GM08714 (cell line): ENCODE results near the gene EIF2S2.

Experiments
- H3K4me3 ChIP-seq: fragments of 200-500 bp; sonication (Bioruptor generic); 2 replicates; pipeline ENCODE4 v1.5.1; 2014; ENCODE audit warnings: mild to moderate bottlenecking, low read length, inconsistent platforms
- ZNF274 ChIP-seq: IDR thresholded peaks from 2 replicates; pipeline ENCODE4 v1.6.1; 2012; ENCODE audit warnings: mild to moderate bottlenecking, low read depth, low read length

Gene EIF2S2

DNA sequence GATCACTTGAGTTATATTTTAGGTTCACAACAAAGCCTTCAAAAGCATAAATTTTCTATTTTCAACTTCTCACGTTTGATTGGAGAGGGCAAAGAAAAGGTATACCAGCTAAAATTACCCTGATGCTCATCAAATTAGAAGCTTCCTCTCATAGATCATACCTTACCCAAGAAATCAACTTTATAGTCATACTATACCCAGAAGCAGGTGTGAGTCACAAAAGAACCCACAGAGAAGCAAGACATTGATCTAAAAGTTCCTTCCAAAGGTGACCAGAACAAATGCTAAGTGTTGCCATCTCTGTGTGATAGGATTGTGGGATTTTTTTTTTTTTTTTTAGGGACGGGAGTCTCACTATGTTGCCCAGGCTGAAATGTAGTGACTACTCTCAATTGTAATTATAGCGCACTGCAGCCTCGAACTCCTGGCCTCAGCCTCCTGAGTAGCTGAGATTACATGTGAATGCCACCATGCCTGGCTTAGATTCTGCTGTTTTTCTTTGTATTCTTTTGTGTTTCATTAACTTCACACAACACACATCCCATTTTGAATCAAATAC, 3.3 kb downstream of the EIF2S2 start:
- TF ChIP-seq ZNF274 = no peak
- H3K4me3 ChIP-seq = no peak overlapping the region

DNA sequence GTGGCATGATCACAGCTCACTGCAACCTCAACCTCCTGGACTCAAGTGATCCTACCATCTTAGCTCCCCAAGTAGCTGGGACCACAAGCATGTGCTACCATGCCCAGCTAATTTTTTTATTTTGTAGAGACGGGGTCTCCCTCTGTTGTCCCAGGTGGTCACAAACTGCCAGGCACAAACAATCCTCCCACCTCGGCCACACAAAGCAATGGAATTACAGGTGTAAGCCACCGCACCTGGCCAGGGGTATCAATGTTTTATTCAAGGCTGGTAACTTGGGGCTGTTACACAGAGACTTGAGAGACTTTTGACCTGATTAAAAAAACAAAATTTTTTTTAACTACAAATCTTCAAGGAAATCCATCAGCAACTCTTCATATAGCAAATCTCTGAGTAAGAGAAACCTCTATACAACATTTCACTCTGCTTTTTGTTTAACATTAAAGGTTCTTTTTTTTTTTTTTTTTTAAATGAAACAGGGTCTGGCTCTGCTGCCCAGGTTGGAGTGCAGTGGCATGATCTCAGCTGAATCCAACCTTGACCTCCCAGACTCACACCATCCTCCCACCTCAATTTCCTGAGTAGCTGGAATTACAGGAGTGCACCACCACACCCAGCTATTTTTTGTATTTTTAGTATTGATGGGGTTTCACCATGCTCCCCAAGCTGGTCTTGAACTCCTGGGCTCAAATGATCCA, 5.9 kb downstream of the EIF2S2 start:
- TF ChIP-seq ZNF274 = no peak
- H3K4me3 ChIP-seq = no peak overlapping the region

DNA sequence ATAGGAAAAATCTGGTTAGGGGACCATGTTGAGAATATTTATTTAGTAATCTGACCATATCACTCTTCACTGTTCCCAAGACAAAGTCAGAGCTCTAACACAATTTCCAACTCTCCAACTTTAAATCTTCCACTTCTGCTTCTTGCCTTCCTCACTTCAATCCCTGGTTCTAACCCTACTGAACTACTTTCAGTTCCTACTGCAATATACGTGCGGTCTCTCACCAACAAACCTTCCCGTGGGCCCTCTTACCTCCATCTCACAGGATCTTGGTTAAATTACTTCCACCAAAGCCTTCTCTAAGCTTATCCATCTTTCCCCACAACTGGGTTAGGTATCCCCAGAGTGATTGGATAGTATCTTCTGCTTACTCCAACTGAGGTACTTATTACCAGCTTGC, 8.0 kb downstream of the EIF2S2 start:
- TF ChIP-seq ZNF274 = no peak
- no peak overlapping the region for H3K4me3 ChIP-seq

DNA sequence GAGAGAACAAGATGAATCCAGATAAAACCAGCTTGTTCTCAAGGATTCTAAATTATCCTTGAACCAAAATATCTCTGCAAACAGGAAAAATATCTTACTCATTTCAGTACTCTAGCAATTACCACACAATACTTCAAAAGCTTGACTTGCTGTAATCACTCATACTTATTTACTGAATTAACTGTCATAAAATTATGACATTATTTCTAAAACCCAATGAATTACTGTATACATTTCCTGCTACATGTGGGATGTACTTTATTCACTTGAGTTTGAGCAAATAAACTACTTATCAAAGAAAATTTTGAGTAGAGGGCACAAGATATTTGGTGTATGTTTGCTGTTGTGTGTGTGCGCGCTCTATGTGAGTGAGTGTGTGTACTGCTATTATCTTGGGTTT, 9.7 kb downstream of the EIF2S2 start:
- no peak for TF ChIP-seq ZNF274
- no peak overlapping the region for H3K4me3 ChIP-seq

DNA sequence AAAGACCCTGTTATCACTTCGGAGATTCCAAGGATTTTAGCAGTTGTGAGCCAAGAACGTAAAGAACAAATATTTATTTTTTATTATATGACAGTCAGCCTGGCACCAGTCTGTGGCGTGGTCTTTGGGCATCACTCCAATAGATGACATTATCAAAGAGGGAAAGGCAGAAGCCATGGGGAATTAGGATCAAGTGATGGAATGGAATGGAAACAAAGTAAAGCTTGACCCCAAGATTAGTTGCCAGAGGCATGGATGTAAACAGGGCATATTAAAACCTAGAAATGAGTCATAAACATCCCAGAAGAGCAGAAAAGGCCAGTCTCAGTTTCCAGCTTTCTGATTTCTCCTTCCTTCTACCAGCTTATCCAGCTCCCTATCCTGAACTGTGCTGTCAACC, 11.5 kb downstream of the EIF2S2 start:
- no peak for TF ChIP-seq ZNF274
- H3K4me3 ChIP-seq = no peak overlapping the region

DNA sequence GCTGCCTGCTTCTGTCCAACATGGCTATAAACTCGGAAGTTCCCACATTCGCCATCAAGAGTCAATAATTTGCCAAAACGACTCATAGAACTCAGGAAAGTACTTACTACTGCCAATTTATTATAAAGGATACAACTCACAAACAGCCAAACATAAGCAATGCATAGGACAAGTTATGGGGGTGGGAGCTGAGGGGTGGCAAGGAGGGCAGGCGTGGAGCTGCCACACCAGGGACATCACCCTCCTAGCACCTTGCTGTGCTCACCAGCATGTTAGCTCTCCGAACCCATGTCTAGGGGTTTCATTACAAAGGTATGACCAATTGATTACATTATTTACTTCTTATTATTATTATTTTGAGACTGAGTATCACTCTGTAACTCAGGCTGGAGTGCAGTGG, 12.4 kb downstream of the EIF2S2 start:
- no peak overlapping the region for H3K4me3 ChIP-seq
- no peak for TF ChIP-seq ZNF274

DNA sequence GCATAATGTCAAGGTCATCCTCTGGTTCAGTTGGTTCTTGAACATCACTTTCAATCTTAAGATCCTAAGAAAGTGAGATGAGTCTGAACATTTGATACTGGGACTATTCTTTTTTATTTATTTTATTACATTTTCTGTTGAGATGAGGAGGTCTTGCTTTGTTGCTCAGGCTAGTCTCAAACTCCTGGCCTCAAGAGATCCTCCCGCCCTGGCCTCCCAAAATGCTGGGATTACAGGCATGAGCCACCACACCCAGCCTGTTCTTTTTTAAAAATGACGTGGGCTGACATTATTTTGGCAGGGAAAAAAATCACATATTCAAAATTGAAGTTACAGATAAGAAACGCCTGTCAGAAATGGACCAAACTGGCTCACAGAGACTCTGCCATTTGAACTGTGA, 13.5 kb downstream of the EIF2S2 start:
- TF ChIP-seq ZNF274 = no peak
- H3K4me3 ChIP-seq = no peak overlapping the region

DNA sequence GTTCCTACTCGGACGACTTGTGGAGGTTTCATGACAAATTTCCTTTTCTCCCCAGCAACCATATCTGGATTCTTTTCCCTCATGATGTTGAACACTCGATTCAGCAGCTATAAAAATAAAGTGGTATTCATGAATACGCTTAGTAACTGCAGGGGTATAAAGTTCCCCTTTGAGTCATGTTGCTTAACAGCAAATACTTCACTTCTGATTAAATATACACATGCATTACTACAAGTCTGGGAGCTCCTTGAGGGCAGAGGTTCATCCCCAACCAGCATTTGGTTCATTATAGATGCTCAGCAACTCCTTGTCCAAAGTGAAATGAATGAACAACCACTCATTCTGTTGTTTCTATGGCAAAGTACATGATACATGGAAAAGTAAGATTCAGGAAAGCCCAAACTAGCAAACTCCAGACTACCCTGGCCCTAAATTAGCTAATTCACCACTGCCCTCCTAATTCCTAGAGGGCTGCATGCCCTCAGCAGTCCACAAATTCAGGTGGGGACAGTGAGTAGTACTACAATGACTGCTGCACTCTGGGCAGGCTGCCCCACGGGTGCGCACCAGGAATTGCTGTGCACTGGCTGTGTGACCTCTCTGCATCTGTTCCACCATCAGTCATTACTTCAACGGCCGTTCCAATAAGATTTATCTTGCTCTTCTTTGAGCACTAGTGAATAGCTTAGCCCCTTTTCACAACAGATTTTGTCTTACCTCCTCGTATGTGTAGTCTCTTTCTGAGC, 15.2 kb downstream of the EIF2S2 start:
- no peak overlapping the region for H3K4me3 ChIP-seq
- TF ChIP-seq ZNF274 = no peak

DNA sequence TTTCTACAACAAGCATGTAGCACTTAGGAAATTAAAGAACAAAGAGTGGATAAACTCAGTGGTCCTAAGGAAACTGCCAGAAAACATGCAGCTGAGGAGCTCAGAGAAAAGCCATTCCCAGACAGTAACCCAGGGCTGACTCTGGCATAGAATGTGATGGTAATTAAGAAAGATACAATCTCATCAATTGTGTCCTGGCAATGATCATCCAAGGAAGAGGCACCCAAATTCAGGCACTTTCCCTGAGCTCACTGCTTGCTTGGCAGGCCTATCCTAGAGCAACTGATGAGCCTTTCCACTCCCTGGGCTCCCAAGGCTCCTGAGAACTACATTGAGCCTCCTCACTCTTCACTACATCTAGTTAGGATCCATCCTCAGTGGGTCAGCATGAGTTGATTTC, 16.2 kb downstream of the EIF2S2 start:
- no peak for TF ChIP-seq ZNF274
- no peak overlapping the region for H3K4me3 ChIP-seq

DNA sequence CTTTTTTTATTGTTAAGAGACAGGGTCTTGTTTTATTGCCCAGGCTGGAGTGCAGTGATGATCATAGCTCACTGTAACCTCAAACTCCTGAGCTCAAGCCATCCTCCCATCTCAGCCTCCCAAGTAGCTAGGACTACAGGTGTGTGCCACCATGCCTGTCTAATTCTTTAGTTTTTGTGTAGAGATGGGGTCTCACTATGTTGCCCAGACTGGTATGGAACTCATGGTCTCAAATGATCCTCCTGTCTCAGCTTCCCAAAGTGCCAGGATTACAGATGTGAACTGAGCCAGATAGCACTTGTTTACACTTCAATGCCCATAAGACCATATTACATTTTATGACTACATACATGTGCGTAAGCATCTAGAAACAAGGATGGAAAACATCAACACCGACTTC, 18.1 kb downstream of the EIF2S2 start:
- no peak for TF ChIP-seq ZNF274
- no peak overlapping the region for H3K4me3 ChIP-seq

DNA sequence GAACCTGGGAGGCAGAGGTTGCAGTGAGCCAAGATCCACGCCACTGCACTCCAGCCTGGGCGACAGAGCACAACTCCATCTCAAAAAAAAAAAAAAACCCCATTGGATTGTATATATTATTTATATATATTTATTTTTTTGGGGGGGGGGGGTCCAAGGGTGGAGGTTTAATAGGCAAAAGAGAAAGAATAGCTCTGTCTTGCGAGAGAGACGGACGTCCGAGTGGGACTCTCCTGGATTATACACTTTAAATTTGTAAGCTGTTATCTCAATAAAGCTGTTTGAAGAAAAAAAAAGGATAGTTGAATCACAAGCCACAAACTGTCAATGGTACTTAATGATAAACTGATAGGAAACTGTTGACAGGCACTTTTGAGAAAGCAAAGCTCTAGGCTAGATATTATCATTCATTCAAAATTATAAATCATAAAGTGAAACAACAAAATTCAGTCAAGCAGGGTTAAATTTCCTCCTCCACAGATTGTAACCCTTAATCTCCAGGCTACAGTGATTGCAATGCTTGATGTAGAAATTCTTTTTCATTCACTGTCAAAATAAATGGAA, 20.3 kb downstream of the EIF2S2 start:
- H3K4me3 ChIP-seq = no peak overlapping the region
- TF ChIP-seq ZNF274 = no peak

DNA sequence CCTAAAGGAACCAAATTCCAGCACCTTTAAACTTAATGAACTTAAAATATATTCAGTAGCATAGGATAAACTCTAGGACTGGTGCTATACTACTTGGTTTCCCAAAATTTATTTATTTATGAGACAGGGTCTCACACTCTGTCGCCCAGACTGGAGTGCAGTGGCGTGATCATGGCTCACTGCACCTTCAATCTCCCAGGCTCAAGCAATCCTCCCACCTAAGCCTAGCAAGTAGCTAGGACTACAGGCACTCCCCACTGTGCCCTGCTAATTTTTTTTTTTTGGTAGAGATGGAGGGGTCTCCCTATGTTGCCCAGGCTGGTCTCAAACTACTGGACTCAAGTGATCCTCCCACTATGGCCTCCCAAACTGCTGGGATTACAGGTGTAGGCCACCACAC, 21.4 kb downstream of the EIF2S2 start:
- no peak overlapping the region for H3K4me3 ChIP-seq
- TF ChIP-seq ZNF274 = no peak

DNA sequence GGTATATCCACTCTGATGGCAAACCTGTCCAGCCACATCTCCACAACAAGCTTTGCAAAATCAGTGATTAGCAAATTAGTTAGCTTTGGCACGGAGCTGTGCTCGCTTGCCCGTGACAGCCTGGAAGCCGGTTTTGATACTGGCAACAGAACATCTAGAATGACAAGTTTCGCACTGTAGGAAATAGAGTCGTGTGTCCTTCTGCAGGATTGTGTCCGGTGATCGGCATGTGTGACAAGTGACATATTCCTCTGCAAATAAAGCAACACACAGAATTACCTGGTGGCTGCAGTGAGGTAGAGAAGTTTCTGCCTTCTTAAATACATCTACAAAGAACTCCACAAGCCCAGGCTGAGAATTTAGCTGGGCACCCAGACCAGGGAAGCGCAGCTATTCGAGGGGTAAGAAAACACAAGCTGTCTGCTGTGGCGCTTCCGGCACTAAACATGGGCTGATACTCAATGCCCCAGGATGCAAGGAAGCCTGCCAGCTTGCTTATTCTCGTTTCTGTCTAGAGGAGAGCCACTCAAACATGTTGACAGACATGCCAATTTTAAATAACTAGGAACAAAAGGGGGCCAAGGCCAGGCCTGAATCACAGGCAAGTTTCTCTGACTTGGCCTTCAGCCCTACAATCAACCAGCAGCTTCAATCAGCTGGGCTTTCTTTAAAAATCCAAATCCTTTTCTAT, 22.2 kb downstream of the EIF2S2 start:
- no peak for TF ChIP-seq ZNF274
- H3K4me3 ChIP-seq = no peak overlapping the region

DNA sequence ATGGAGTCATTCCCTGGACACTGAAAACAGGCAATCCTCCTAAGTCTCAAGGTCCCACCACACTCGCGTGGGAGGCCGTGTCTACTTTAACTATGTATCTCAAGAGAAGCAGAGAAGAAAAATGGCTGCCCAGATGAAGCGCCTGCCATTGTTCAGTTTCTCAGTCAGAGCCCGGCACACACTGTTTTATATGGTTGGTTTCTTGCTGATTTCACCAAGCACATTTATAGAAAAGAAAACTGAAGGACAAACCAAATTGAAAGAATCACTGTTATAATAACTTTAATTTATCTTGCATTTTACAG, 22.9 kb downstream of the EIF2S2 start:
- TF ChIP-seq ZNF274 = no peak
- H3K4me3 ChIP-seq = no peak overlapping the region
